Forelimb muscle (tissue), 1 donor: ENCODE results near the gene GAB4. TPM values are rescaled to one million over a fixed set of nuclear protein-coding genes. Genes with fewer than 3 reads are reported as not detected.

Experiments used
- DNase-seq: peaks from one replicate; pipeline ENCODE4 v3.0.0-alpha.2; 2013; ENCODE audit warnings: low read depth
- polyA plus RNA-seq: library from polyadenylated mRNA; unstranded; fragments of 120-200 nt; gene quantifications from one replicate; pipeline ENCODE4 v1.2.1, GENCODE V29; 2013; ENCODE audit not compliant: insufficient read length

Gene GAB4
- polyA plus RNA-seq, 1 donor: not detected

- DNase-seq: no peak
These were observed 20.2 kb downstream of the GAB4 start for GRCh38 chr22:16987822-16988221.

- no peak for DNase-seq
These were observed 32.7 kb downstream of the GAB4 start for GRCh38 chr22:16975155-16975885.

- DNase-seq: no peak
These were observed 33.5 kb downstream of the GAB4 start for GRCh38 chr22:16974298-16975084.

- DNase-seq: no peak
These were observed 34.3 kb downstream of the GAB4 start for GRCh38 chr22:16973591-16974297.

- DNase-seq: no peak
These were observed 35.7 kb downstream of the GAB4 start for GRCh38 chr22:16972311-16972710.

- no peak for DNase-seq
These were observed 37.6 kb downstream of the GAB4 start for GRCh38 chr22:16970446-16970845.

- DNase-seq: no peak
These were observed 38.3 kb downstream of the GAB4 start for GRCh38 chr22:16969508-16970327.

- no peak for DNase-seq
These were observed 39.8 kb downstream of the GAB4 start for GRCh38 chr22:16968218-16968595.

- DNase-seq: no peak
These were observed 40.4 kb downstream of the GAB4 start for GRCh38 chr22:16967453-16968217.

- DNase-seq: no peak
These were observed 41.8 kb downstream of the GAB4 start for GRCh38 chr22:16966251-16966650.

- no peak for DNase-seq
These were observed 42.5 kb downstream of the GAB4 start for GRCh38 chr22:16965560-16965959.

GRCh38 chr22:16965083-16965482 is 42.9 kb downstream of the GAB4 start:
- no peak for DNase-seq

GRCh38 chr22:16964366-16964765 is 43.7 kb downstream of the GAB4 start:
- no peak for DNase-seq

- DNase-seq: no peak
These were observed 44.7 kb downstream of the GAB4 start for GRCh38 chr22:16963189-16963945.

GRCh38 chr22:16962501-16962900 is 45.5 kb downstream of the GAB4 start:
- no peak for DNase-seq

- no peak for DNase-seq
These were observed 46.4 kb downstream of the GAB4 start for GRCh38 chr22:16961477-16962186.

GRCh38 chr22:16960884-16961249 is 47.2 kb downstream of the GAB4 start:
- no peak for DNase-seq

GRCh38 chr22:16960220-16960883 is 47.7 kb downstream of the GAB4 start:
- DNase-seq: no peak

- DNase-seq: no peak
These were observed 48.6 kb downstream of the GAB4 start for GRCh38 chr22:16959345-16959930.
